AG04450 (cell line): ENCODE results near the gene SERPINF2. TPM values are rescaled to one million over a fixed set of nuclear protein-coding genes. Genes with fewer than 3 reads are reported as not detected.
"Not testable (repeated sequence)": the region's sequence is repeated elsewhere in the genome, so short reads cannot be mapped to it uniquely, and the experiment has no call there.

Source experiments
- CTCF ChIA-PET: fragments of 300-600, 350-600 bp; formaldehyde crosslinking; extraction: SDS; loops from one replicate; lab custom pipeline; 2022; ENCODE audit warnings: antibody characterized with exemption, inconsistent platforms; lab: Charles Lee
- POLR2A ChIA-PET: fragments of 350-600 bp; formaldehyde crosslinking; extraction: SDS; loops from one replicate; lab custom pipeline; 2021; ENCODE audit warnings: antibody characterized with exemption, inconsistent platforms; lab: Yijun Ruan, JAX
- DNase-seq: peaks from one replicate; pipeline ENCODE4 v3.0.0-alpha.2; 2011; ENCODE audit warnings: low read depth, low spot score
- H3K27ac ChIP-seq: one replicate; pipeline ENCODE4 v1.5.1; 2012; ENCODE audit warnings: low read depth, low read length, control low read depth
- H3K27me3 ChIP-seq: one replicate; pipeline ENCODE4 v1.6.0; 2012; ENCODE audit warnings: low read length; ENCODE audit not compliant: control insufficient read depth, insufficient read depth
- H3K4me3 ChIP-seq: 2 replicates; pipeline ENCODE4 v1.5.1; 2011; ENCODE audit warnings: mild to moderate bottlenecking, low read depth, low read length, control low read depth
- H3K9me3 ChIP-seq: 2 replicates; pipeline ENCODE4 v1.5.1; 2012; ENCODE audit warnings: low read length; ENCODE audit not compliant: control insufficient read depth, insufficient read depth
- polyA plus RNA-seq: library from polyadenylated mRNA; depleted of rRNA; stranded (reverse); fragments of >200 nt; gene quantifications from 2 replicates; pipeline ENCODE4 v1.2.3, GENCODE V29; 2011
- TF ChIP-seq, protein P1 (sequence below): IDR thresholded peaks from 2 replicates; pipeline ENCODE4 v1.5.1; 2011; ENCODE audit warnings: low read depth, low read length, control low read depth, inconsistent platforms

SERPINF2 gene
- polyA plus RNA-seq, 1 experiment, result not detected

DNA sequence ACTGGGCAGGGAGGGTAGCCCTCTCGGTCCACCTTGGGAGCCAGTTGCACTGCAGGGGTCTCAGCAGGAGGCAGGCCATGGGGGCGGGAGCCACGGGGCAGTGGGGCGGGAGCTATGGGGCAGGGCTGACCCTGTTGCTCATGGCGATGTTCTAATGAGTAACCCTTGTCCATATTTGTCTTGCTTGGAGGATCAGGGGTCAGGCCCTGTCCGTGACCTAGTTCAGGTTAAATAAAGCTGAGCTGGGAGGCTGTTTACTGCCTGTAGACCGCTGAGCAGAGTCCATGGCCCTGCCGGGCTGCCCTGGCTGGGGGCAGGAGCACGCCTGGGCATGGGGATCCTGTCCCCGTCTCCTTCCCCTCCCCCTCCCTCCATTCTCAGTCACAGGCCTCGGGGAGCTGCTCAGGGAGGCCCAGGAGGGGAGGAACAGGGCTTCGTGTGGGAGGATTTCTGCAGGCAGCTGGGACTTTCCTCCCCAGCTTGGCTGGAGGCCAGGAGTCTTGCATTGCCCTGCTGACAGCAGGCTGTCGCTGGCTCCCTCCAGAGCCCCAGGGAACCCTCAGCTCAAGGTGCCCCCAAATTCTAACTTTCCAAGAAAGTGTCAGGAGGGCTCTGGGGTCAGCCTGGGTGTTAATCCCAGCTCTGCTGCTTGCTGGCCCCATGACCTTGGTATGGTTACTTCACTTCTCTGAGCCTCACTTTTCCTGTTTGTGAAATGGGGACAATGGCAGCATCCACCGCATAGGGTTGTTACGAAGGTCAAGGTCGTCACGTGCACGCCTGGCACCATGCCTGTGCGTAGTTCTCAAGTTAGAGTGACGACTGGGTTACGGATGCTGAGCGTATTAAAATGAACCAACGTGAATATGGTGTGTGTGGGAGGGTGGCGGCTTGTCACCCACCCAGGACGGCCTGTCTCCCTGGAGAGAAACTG is 6.1 kb upstream of the SERPINF2 start:
- H3K9me3 ChIP-seq, result peaks cover 11% of the 10 kb centered on the region; the same call in 1 of the 2 replicates
- H3K27ac ChIP-seq, result no peak overlapping the region
- H3K27me3 ChIP-seq, result no peaks in the 10 kb centered on the region
- ChIA-PET POLR2A (interaction anchor here (0.6 to 1.3 kb wide), 3 partner anchors 20 to 33 kb away, joined by 3 to 7 read pairs (median 6); partner anchors contain the start of gene SERPINF1), CTCF (interaction anchor here (2.0 kb wide), 1 partner anchor 17 kb away, joined by 6 read pairs; no protein-coding TSS in a partner anchor)
- no peak overlapping the region for H3K4me3 ChIP-seq
- DNase-seq, result peak; percentile 32
- TF ChIP-seq, protein P1, sequence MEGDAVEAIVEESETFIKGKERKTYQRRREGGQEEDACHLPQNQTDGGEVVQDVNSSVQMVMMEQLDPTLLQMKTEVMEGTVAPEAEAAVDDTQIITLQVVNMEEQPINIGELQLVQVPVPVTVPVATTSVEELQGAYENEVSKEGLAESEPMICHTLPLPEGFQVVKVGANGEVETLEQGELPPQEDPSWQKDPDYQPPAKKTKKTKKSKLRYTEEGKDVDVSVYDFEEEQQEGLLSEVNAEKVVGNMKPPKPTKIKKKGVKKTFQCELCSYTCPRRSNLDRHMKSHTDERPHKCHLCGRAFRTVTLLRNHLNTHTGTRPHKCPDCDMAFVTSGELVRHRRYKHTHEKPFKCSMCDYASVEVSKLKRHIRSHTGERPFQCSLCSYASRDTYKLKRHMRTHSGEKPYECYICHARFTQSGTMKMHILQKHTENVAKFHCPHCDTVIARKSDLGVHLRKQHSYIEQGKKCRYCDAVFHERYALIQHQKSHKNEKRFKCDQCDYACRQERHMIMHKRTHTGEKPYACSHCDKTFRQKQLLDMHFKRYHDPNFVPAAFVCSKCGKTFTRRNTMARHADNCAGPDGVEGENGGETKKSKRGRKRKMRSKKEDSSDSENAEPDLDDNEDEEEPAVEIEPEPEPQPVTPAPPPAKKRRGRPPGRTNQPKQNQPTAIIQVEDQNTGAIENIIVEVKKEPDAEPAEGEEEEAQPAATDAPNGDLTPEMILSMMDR, result no peak

DNA sequence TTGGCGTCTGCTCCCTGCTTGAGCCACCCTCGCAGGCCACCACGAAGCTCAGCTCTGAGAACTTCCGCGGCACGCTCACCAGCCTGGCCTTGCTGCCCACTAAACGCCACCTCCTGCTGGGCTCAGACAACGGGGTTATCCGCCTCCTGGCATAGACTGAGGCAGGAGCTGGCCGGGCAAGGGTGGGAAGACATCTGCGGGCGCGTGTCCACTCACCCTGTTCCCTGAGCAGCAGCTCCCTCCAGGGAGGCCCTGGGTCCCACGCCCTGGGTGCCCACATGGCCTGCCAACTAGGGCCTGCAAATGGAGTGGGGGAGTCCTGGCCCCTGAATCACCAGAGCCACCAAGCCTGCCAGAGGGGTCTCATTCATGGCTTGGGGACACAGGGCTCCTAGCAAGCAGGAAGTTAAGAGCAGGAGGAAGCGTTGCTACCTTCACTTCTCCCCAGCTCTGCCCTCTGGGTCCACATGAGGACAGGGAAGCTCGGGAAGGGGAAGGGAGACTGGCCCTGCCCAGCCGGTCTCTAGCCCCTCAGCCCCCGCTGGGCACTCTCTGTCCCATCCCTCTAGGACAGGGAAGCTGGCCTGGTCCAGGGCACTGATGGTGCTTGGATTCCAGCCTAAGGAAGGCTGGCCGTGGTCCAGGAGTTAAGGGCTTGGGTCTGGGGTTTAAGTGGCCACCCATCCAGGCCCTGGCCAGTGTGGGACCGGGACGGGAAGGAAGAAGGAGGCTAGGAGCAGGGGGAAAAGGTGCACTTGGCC is 5.0 kb upstream of the SERPINF2 start:
- no peak for DNase-seq
- Histone ChIP-seq H3K9me3 (peaks cover 11% of the 10 kb centered on the region; the same call in 1 of the 2 replicates), H3K27me3 (no peaks in the 10 kb centered on the region), H3K4me3 (no peak overlapping the region), H3K27ac (no peak overlapping the region)
- CTCF ChIA-PET, result no interaction called here
- POLR2A ChIA-PET, result interaction anchor here (0.6 to 1.3 kb wide), 2 partner anchors 21 to 32 kb away, joined by 6 to 7 read pairs; no protein-coding TSS in a partner anchor
- TF ChIP-seq, protein P1, result no peak

DNA sequence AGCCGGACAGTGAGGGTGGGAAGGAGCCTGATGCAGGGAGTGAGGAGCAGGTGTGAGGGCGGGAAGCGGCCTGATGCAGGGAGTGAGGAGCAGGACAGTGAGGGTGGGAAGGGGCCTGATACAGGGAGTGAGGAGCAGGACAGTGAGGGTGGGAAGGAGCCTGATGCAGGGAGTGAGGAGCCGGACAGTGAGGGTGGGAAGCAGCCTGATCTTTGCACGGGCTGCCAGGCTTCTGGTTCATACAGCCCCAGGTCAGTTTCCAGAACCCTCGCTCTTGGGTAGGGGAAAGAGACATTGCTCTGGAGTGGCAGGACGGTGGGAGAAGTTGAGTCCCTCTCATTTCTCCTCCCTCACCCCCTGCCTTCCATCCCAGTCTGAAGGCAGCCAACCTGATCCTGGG is 772 bp upstream of the SERPINF2 start:
- H3K4me3 ChIP-seq, H3K27me3 ChIP-seq, CTCF ChIA-PET, H3K27ac ChIP-seq, DNase-seq, POLR2A ChIA-PET: not testable (repeated sequence)
- H3K9me3 ChIP-seq, result peaks cover 14% of the 10 kb centered on the region; the same call in 1 of the 2 replicates

DNA sequence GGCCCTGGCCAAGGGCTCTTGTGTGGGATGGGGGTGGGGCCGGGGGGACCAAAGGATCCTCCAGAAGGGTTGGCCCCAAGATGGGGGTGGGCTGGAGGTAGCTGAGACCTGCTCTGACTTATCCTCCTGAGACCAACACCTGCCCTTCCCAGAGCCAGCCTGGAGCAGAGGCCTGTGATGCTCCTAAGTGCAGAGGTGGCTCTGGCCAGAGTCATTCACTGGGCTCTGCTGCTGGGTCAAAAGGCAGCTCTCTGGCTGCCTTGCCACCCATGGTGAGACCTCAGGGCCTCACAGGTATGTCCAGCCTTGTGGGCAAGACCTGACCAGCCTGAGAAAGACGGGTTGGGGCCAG is 393 bp downstream of the SERPINF2 start:
- POLR2A ChIA-PET, result interaction anchor here (0.8 to 1.0 kb wide), 2 partner anchors 10 to 27 kb away, joined by 3 read pairs; no protein-coding TSS in a partner anchor
- Histone ChIP-seq H3K4me3 (no peak overlapping the region), H3K27ac (no peak overlapping the region), H3K27me3 (no peaks in the 10 kb centered on the region), H3K9me3 (peaks cover 18% of the 10 kb centered on the region)
- DNase-seq, result no peak
- TF ChIP-seq, protein P1, result no peak
- CTCF ChIA-PET, result no interaction called here

DNA sequence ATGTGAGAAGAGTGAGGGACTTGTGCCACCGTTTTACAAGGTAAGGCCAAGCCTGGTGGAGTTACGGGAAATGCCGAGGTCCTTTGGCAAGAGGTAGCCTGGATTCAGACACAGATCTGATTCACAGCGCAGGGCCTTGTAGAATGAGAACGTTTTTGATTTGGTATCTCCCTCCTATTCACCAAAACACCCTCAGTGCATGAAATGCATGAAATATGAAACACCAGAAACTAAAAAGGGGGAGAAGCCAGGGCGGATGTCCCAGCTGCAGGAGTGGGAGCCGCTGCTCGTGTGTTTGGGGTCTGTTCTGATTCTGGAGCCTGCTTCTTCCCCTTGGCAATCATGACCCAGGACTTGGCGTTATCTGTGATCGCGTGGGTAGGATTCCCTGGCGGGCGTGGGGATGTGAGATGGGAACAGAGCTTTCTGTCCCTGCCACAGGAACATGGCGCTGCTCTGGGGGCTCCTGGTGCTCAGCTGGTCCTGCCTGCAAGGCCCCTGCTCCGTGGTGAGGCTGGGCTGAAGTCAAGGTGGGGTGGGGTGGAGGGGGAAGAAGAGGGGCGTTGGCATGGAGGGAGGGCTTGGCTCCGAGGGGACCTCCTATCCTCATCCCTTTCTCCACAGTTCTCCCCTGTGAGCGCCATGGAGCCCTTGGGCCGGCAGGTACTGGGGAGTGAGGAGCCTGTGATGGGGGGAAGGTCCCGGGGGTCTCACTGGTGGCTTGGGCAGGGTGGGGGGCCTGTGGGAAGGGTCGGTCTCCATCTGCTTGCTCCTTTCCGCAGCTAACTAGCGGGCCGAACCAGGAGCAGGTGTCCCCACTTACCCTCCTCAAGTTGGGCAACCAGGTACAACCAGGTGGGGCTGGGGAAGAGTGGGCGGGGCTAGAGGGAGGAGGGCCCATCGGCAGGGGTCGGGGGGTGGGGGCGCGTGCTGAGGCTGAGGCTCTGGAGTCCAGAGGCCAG is 2.2 kb downstream of the SERPINF2 start:
- Histone ChIP-seq H3K9me3 (peaks cover 25% of the 10 kb centered on the region), H3K27ac (no peak overlapping the region), H3K27me3 (peaks cover 2% of the 10 kb centered on the region), H3K4me3 (no peak overlapping the region)
- ChIA-PET POLR2A (no interaction called here), CTCF (interaction anchor here (0.7 kb wide), 1 partner anchor 23 kb away, joined by 3 read pairs; no protein-coding TSS in a partner anchor)
- no peak for DNase-seq
- TF ChIP-seq, protein P1, result no peak
